Hematopoietic multipotent progenitor cell treated with erythropoietin and hydrocortisone succinate and interleukin-3 and kit ligand, for 17 days (in vitro differentiated cells): ENCODE measurements around the gene DCXR.

Source experiments
- DNase-seq: peaks from one replicate; pipeline ENCODE4 v3.0.0-alpha.2; 2015; ENCODE audit warnings: low spot score

Gene DCXR

GRCh38 chr17:82022981-82023446 is 14.5 kb downstream of the DCXR start, which contains the start of gene LRRC45:
TSS of gene LRRC45 (plus strand) at chr17:82023305. CDS start at chr17:82023644, 339 bp downstream.
- DNase-seq = peak; percentile 96

- DNase-seq = no peak
Measured at GRCh38 chr17:82022310-82022980, 15.1 kb downstream of the DCXR start, which contains the start of gene CENPX. TSS of gene CENPX (minus strand) at chr17:82022878. CDS start at chr17:82022861, 17 bp downstream.

GRCh38 chr17:82021900-82022309 is 15.6 kb downstream of the DCXR start:
- peak; percentile 21 for DNase-seq

- DNase-seq = peak; percentile 44
Measured at GRCh38 chr17:82021107-82021899, 16.2 kb downstream of the DCXR start.

- DNase-seq = no peak
Measured at GRCh38 chr17:82020572-82021106, 16.9 kb downstream of the DCXR start.

- peak; percentile 60 for DNase-seq
Measured at GRCh38 chr17:82019690-82020571, 17.6 kb downstream of the DCXR start.

GRCh38 chr17:82018989-82019689 is 18.4 kb downstream of the DCXR start:
- DNase-seq = no peak

GRCh38 chr17:82018152-82018988 is 19.1 kb downstream of the DCXR start:
- no peak for DNase-seq

- no peak for DNase-seq
Measured at GRCh38 chr17:82017612-82018151, 19.8 kb downstream of the DCXR start.

- no peak for DNase-seq
Measured at GRCh38 chr17:82016875-82017459, 20.5 kb downstream of the DCXR start.

GRCh38 chr17:82016061-82016874 is 21.2 kb downstream of the DCXR start:
- DNase-seq = no peak

- no peak for DNase-seq
Measured at GRCh38 chr17:82015311-82015971, 22.1 kb downstream of the DCXR start.

- no peak for DNase-seq
Measured at GRCh38 chr17:82014971-82015310, 22.6 kb downstream of the DCXR start.

- no peak for DNase-seq
Measured at GRCh38 chr17:82014432-82014831, 23.1 kb downstream of the DCXR start.

- no peak for DNase-seq
Measured at GRCh38 chr17:82013772-82014321, 23.6 kb downstream of the DCXR start.

- no peak for DNase-seq
Measured at GRCh38 chr17:82013341-82013740, 24.2 kb downstream of the DCXR start.

GRCh38 chr17:82012640-82013295 is 24.7 kb downstream of the DCXR start:
- no peak for DNase-seq
